Ascending aorta (tissue), 2 donors: Measurements from ENCODE around the gene TRIOBP. TPM values are rescaled to one million over a fixed set of nuclear protein-coding genes. Genes with fewer than 3 reads are reported as not detected.
"Not testable (repeated sequence)": the region's sequence is repeated elsewhere in the genome, so short reads cannot be mapped to it uniquely, and the experiment has no call there.

ENCODE experiments used
- DNase-seq, 2 donors: peaks; one replicate each; pipeline ENCODE4 v3.0.0-alpha.2; 2019; ENCODE audit warnings: low spot score in 2 of 2
- H3K27ac ChIP-seq, 2 donors: fragments of 200-600 bp; sonication (generic); one replicate each; pipeline ENCODE4 v1.5.1; 2016 to 2017; ENCODE audit warnings: mild to moderate bottlenecking in 1 of 2
- H3K27me3 ChIP-seq: fragments of 200-600 bp; sonication (generic); one replicate; pipeline ENCODE4 v1.5.1; 2017
- H3K36me3 ChIP-seq, 2 donors: fragments of 200-600 bp; sonication (generic); one replicate each; pipeline ENCODE4 v1.5.1; 2016
- H3K4me1 ChIP-seq, 2 donors: fragments of 200-600 bp; sonication (generic); one replicate each; pipeline ENCODE4 v1.5.1; 2016 to 2017; ENCODE audit warnings: mild to moderate bottlenecking in 1 of 2
- H3K4me3 ChIP-seq, 2 donors: fragments of 200-600 bp; sonication (generic); one replicate each; pipeline ENCODE4 v1.5.1; 2016 to 2017; ENCODE audit warnings: mild to moderate bottlenecking in 1 of 2
- H3K9me3 ChIP-seq, 2 donors: fragments of 200-600 bp; sonication (generic); one replicate each; pipeline ENCODE4 v1.5.1; 2016
- intact Hi-C: fragments of 100-400 bp; cut with DNase I; formaldehyde crosslinking; loops from one replicate; pipeline ENCODE4 v1.15.1; 2023
- total RNA-seq: library from RNA; depleted of rRNA; stranded (reverse); fragments of >200 nt; gene quantifications from one replicate; pipeline ENCODE4 v1.1.0, GENCODE V29; 2016
- TF ChIP-seq, protein P1 (sequence below), 3 experiments: fragments of 200-600 bp in 2 of 3; fragments of 450-650 bp in 1 of 3; sonication (generic) in 2 of 3; IDR thresholded peaks; one replicate each; pipeline ENCODE4 v1.5.1; 2016 to 2019; ENCODE audit warnings: antibody characterized with exemption in 3 of 3, mild to moderate bottlenecking in 1 of 3, moderate library complexity in 1 of 3

The TRIOBP gene
- total RNA-seq, 1 donor from 2014 or later: 253 TPM

GRCh38 chr22:37710675-37711074 is 13.8 kb downstream of the TRIOBP start:
- DNase-seq: no peak
- H3K4me3 ChIP-seq: no peak overlapping the region
- intact Hi-C loops: no loop called here
- no peaks in the 10 kb centered on the region for H3K9me3 ChIP-seq
- H3K27me3 ChIP-seq: no peaks in the 10 kb centered on the region
- no peak overlapping the region for H3K27ac ChIP-seq
- no peaks in the 10 kb centered on the region for H3K36me3 ChIP-seq
- H3K4me1 ChIP-seq: no peaks in the 10 kb centered on the region
- TF ChIP-seq, protein P1, sequence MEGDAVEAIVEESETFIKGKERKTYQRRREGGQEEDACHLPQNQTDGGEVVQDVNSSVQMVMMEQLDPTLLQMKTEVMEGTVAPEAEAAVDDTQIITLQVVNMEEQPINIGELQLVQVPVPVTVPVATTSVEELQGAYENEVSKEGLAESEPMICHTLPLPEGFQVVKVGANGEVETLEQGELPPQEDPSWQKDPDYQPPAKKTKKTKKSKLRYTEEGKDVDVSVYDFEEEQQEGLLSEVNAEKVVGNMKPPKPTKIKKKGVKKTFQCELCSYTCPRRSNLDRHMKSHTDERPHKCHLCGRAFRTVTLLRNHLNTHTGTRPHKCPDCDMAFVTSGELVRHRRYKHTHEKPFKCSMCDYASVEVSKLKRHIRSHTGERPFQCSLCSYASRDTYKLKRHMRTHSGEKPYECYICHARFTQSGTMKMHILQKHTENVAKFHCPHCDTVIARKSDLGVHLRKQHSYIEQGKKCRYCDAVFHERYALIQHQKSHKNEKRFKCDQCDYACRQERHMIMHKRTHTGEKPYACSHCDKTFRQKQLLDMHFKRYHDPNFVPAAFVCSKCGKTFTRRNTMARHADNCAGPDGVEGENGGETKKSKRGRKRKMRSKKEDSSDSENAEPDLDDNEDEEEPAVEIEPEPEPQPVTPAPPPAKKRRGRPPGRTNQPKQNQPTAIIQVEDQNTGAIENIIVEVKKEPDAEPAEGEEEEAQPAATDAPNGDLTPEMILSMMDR (IDR thresholded peaks at IDR 0.05): no peak

DNA sequence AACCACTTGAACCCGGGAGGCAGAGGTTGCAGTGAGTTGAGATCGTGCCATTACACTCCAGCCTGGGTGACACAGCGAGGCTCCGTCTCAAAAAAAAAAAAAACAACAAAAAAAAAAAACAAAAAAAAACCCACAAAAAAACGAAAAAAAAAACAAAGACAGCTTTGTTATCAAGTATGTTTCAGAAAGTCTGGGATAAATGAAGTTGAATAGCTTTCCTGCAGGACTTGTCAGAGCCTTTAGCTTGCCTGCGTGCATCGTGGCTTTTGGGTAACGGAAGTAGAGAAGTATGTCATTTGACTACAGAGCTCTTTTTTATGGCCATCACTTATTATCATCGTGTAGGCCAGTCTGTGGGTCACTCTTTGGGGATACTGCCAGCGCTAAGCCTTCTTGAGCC is 14.6 kb downstream of the TRIOBP start:
- DNase-seq: no peak
- TF ChIP-seq, protein P1 (IDR thresholded peaks at IDR 0.05): no peak
- no peaks in the 10 kb centered on the region for H3K9me3 ChIP-seq
- no peak overlapping the region for H3K27ac ChIP-seq
- intact Hi-C loops: no loop called here
- no peaks in the 10 kb centered on the region for H3K4me1 ChIP-seq
- H3K4me3 ChIP-seq: no peak overlapping the region
- no peaks in the 10 kb centered on the region for H3K36me3 ChIP-seq
- no peaks in the 10 kb centered on the region for H3K27me3 ChIP-seq

DNA sequence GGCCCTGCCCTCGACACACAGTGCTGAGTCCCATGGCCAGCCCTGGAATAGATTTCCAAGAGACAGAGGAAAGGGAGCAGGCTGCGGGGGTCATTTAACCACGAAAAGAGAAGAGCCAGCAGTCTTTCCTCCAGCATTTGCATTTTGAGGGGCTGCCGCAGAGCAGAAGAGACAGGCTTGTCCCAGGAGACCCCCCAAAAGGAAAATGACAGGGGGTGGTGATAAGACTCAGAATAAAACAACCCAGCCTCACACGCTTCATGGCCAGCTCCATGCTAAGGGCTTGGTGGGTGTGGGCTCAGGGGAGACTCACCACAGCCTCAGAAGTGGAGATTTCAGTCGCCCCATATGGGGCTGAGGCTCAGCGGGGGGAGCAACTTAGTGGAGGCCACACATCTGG is 16.9 kb downstream of the TRIOBP start:
- Histone ChIP-seq H3K36me3 (no peaks in the 10 kb centered on the region), H3K27ac (no peak overlapping the region), H3K4me1 (no peaks in the 10 kb centered on the region), H3K4me3 (no peak overlapping the region), H3K27me3 (no peaks in the 10 kb centered on the region), H3K9me3 (no peaks in the 10 kb centered on the region)
- TF ChIP-seq, protein P1 (IDR thresholded peaks at IDR 0.05): no peak
- no peak for DNase-seq
- intact Hi-C loops: no loop called here

GRCh38 chr22:37714634-37715033 is 17.8 kb downstream of the TRIOBP start:
- Histone ChIP-seq H3K27ac (no peak overlapping the region), H3K9me3 (no peaks in the 10 kb centered on the region), H3K4me1 (no peaks in the 10 kb centered on the region), H3K4me3 (no peak overlapping the region), H3K27me3 (no peaks in the 10 kb centered on the region), H3K36me3 (no peaks in the 10 kb centered on the region)
- TF ChIP-seq, protein P1 (IDR thresholded peaks at IDR 0.05): no peak
- no peak for DNase-seq
- intact Hi-C loops: no loop called here

GRCh38 chr22:37715760-37716159 is 18.9 kb downstream of the TRIOBP start:
- Histone ChIP-seq H3K36me3 (no peaks in the 10 kb centered on the region), H3K9me3 (no peaks in the 10 kb centered on the region), H3K27ac (no peak overlapping the region), H3K27me3 (no peaks in the 10 kb centered on the region), H3K4me3 (no peak overlapping the region), H3K4me1 (no peaks in the 10 kb centered on the region)
- intact Hi-C loops: no loop called here
- TF ChIP-seq, protein P1 (IDR thresholded peaks at IDR 0.05): no peak
- DNase-seq: no peak

GRCh38 chr22:37716708-37717107 is 19.9 kb downstream of the TRIOBP start:
- TF ChIP-seq, protein P1 (IDR thresholded peaks at IDR 0.05): no peak
- intact Hi-C loops: no loop called here

GRCh38 chr22:37717235-37717634 is 20.4 kb downstream of the TRIOBP start:
- H3K27me3 ChIP-seq, H3K4me3 ChIP-seq, H3K36me3 ChIP-seq, intact Hi-C loops, H3K27ac ChIP-seq, H3K9me3 ChIP-seq, H3K4me1 ChIP-seq, DNase-seq: not testable (repeated sequence)

More at GRCh38 chr22:37716708-37717107, 19.9 kb downstream of the TRIOBP start:
- H3K36me3 ChIP-seq: no peaks in the 10 kb centered on the region
- DNase-seq: no peak
- H3K27ac ChIP-seq: no peak overlapping the region
- H3K9me3 ChIP-seq: no peaks in the 10 kb centered on the region
- no peaks in the 10 kb centered on the region for H3K4me1 ChIP-seq
- no peak overlapping the region for H3K4me3 ChIP-seq
- no peaks in the 10 kb centered on the region for H3K27me3 ChIP-seq

GRCh38 chr22:37717746-37718305 is 21.0 kb downstream of the TRIOBP start:
- H3K27ac ChIP-seq, H3K36me3 ChIP-seq, H3K27me3 ChIP-seq, DNase-seq, intact Hi-C loops, H3K4me3 ChIP-seq, H3K4me1 ChIP-seq, H3K9me3 ChIP-seq: not testable (repeated sequence)
